Tibial nerve (tissue), 4 donors: ENCODE measurements around the gene CXCL11. TPM values are rescaled to one million over a fixed set of nuclear protein-coding genes. Genes with fewer than 3 reads are reported as not detected.
A peak's percentile ranks its signal among the peaks of the same experiment; 100 is the strongest.
"Not testable (repeated sequence)": the region's sequence is repeated elsewhere in the genome, so short reads cannot be mapped to it uniquely, and the experiment has no call there.

Experiments
- DNase-seq, 2 donors: peaks; one replicate each; pipeline ENCODE4 v3.0.0-alpha.2; 2019; ENCODE audit warnings: low spot score in 2 of 2
- H3K27ac ChIP-seq, 4 donors: fragments of 200-600 bp; sonication (generic) in 3 of 4; one replicate each; pipeline ENCODE4 v1.5.1; 2017 to 2019; ENCODE audit warnings: mild to moderate bottlenecking in 1 of 4
- H3K27me3 ChIP-seq, 2 donors: fragments of 200-600 bp; sonication (generic) in 1 of 2; one replicate each; pipeline versions ENCODE4 v1.5.1 to v1.6.0; 2017 to 2019
- H3K36me3 ChIP-seq, 3 donors: fragments of 200-600 bp; sonication (generic); one replicate each; pipeline ENCODE4 v1.5.1; 2018 to 2019
- H3K4me1 ChIP-seq, 4 donors: fragments of 200-600 bp; sonication (generic) in 3 of 4; one replicate each; pipeline ENCODE4 v1.5.1; 2017 to 2019
- H3K4me3 ChIP-seq, 4 donors: fragments of 200-600 bp; sonication (generic) in 3 of 4; one replicate each; pipeline ENCODE4 v1.5.1; 2017 to 2019; ENCODE audit warnings: mild to moderate bottlenecking in 1 of 4, moderate library complexity in 1 of 4
- H3K9me3 ChIP-seq, 4 donors: fragments of 200-600 bp; sonication (generic) in 3 of 4; one replicate each; pipeline ENCODE4 v1.5.1; 2017 to 2019
- EP300 ChIP-seq, 2 donors: sonication (generic); formaldehyde crosslinking; IDR thresholded peaks; one replicate each; pipeline ENCODE4 v1.6.1; 2017; ENCODE audit warnings: antibody characterized with exemption in 2 of 2, mild to moderate bottlenecking in 1 of 2
- POLR2A ChIP-seq, 2 donors: fragments of 450-650 bp; IDR thresholded peaks; one replicate each; pipeline ENCODE4 v1.6.1; 2017; ENCODE audit warnings: antibody characterized with exemption in 2 of 2, mild to moderate bottlenecking in 2 of 2, moderate library complexity in 2 of 2
- WGBS, 2 donors: methylation state at CpG; one replicate each; pipeline ENCODE4 v1.1.5; 2018; 5-methylcytosine and 5-hydroxymethylcytosine counted together
- total RNA-seq, 4 donors: library from RNA; depleted of rRNA; stranded (reverse); fragments of >200 nt; gene quantifications; one replicate each; pipeline ENCODE4 v1.1.0, GENCODE V29; 2016
- TF ChIP-seq, protein P1 (sequence below), 5 experiments: fragments of 200-600 bp in 3 of 5; fragments of 450-650 bp in 2 of 5; sonication (generic) in 3 of 5; IDR thresholded peaks; one replicate each; pipeline ENCODE4 v1.5.1; 2016 to 2019; ENCODE audit warnings: antibody characterized with exemption in 5 of 5, mild to moderate bottlenecking in 3 of 5, moderate library complexity in 2 of 5

Gene CXCL11
- total RNA-seq, 4 donors from 2014 or later, result not detected

DNA sequence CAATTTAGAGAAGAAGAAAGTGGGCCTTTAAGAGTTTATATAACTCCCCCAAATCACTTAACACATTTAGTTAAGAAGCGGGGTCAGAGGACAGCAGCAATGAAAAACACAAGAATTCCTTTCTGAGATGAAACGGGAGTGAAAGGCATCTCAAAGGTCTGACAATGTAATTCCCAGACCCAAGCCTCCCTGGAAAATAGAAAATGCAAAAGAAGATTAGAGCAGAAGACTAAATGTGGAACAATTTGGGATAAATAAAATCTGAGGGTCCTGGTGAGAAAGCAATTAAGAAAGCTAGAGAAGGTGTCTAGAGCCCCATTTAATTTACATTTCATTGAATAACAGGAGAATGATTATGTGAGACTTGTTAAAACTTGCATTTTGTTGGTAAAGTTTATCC is 19.6 kb upstream of the CXCL11 start:
- TF ChIP-seq, protein P1, sequence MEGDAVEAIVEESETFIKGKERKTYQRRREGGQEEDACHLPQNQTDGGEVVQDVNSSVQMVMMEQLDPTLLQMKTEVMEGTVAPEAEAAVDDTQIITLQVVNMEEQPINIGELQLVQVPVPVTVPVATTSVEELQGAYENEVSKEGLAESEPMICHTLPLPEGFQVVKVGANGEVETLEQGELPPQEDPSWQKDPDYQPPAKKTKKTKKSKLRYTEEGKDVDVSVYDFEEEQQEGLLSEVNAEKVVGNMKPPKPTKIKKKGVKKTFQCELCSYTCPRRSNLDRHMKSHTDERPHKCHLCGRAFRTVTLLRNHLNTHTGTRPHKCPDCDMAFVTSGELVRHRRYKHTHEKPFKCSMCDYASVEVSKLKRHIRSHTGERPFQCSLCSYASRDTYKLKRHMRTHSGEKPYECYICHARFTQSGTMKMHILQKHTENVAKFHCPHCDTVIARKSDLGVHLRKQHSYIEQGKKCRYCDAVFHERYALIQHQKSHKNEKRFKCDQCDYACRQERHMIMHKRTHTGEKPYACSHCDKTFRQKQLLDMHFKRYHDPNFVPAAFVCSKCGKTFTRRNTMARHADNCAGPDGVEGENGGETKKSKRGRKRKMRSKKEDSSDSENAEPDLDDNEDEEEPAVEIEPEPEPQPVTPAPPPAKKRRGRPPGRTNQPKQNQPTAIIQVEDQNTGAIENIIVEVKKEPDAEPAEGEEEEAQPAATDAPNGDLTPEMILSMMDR (IDR thresholded peaks at IDR 0.05), result no peak
- TF ChIP-seq POLR2A (IDR thresholded peaks at IDR 0.05) (no peak), EP300 (IDR thresholded peaks at IDR 0.05) (no peak)
- WGBS, 2 donors, result 19 to 24% methylated on average over 2 of the region's 2 CpGs

DNA sequence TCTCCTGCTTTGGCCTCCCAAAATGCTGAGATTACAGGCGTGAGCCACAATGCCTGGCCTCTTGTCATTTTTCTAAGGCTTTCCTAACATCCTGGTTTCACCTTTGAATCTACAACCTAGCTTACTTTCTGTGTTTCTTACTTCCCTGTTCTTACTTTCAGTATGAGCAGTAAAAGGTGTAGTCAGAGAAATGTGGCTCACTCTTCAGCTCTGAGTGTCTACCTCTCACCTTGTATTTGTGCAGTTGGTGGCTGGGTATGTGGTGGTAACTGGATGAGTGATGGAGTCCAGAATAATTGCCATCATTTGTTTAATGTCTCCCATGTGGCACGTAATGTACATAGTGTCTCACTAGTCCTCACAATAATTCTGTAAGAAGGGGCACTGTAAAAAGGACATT is 19.1 kb upstream of the CXCL11 start:
- Histone ChIP-seq H3K9me3 (no peaks in the 10 kb centered on the region), H3K27ac (peak overlapping the region in 3 of 4 donors; percentile 57 to 85 (median 62)), H3K4me3 (peak overlapping the region in 2 of 4 donors; percentile 11 to 21), H3K4me1 (peaks cover 0 to 11% (median 2%) of the 10 kb centered on the region in 4 donors), H3K36me3 (no peaks in the 10 kb centered on the region), H3K27me3 (no peaks in the 10 kb centered on the region)
- no peak for TF ChIP-seq POLR2A (IDR thresholded peaks at IDR 0.05)
- TF ChIP-seq, protein P1 (IDR thresholded peaks at IDR 0.05), result no peak
- no peak for TF ChIP-seq EP300 (IDR thresholded peaks at IDR 0.05)
- 42 to 50% methylated on average over 2 of the region's 2 CpGs for WGBS, 2 donors
- no peak for DNase-seq

More for the DNA sequence above, 19.6 kb upstream of the CXCL11 start:
- DNase-seq, result no peak
- H3K27ac ChIP-seq, result peak overlapping the region in 3 of 4 donors; percentile 57 to 85 (median 62)
- H3K4me3 ChIP-seq, result peak overlapping the region in 2 of 4 donors; percentile 11 to 21
- H3K4me1 ChIP-seq, result peaks cover 0 to 11% (median 4%) of the 10 kb centered on the region in 4 donors
- no peaks in the 10 kb centered on the region for H3K27me3 ChIP-seq
- no peaks in the 10 kb centered on the region for H3K9me3 ChIP-seq
- no peaks in the 10 kb centered on the region for H3K36me3 ChIP-seq

DNA sequence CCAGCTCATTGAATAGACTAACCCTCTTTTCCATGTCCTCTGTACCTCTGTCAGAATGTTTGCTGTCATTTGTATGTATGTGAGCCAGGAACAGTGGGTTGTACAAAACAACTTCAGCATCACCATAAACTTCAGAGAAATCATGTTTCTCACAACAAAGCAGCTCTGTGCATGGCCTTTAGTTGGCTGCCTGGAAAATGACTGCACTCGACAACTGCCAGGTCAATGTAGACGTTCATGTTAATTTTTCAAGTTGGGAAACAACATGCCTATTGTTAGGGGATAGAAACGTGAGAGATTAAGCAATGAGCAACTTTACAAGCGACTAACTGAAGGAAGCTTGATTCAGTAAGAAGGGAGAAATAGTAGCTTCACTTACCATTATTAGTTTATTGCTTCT is 17.9 kb upstream of the CXCL11 start:
- H3K27ac ChIP-seq, result peak overlapping the region; percentile 21 to 85 (median 60)
- 20 to 26% methylated on average over 4 of the region's 4 CpGs for WGBS, 2 donors
- no peaks in the 10 kb centered on the region for H3K9me3 ChIP-seq
- no peak overlapping the region for H3K4me3 ChIP-seq
- peaks cover 0 to 11% (median 2%) of the 10 kb centered on the region in 4 donors for H3K4me1 ChIP-seq
- DNase-seq, result no peak
- no peaks in the 10 kb centered on the region for H3K27me3 ChIP-seq
- TF ChIP-seq EP300 (IDR thresholded peaks at IDR 0.05), result peak; percentile 18 to 73
- TF ChIP-seq, protein P1 (IDR thresholded peaks at IDR 0.05), result no peak
- peak in 1 of 2 donors; percentile 29 for TF ChIP-seq POLR2A (IDR thresholded peaks at IDR 0.05)
- H3K36me3 ChIP-seq, result no peaks in the 10 kb centered on the region

DNA sequence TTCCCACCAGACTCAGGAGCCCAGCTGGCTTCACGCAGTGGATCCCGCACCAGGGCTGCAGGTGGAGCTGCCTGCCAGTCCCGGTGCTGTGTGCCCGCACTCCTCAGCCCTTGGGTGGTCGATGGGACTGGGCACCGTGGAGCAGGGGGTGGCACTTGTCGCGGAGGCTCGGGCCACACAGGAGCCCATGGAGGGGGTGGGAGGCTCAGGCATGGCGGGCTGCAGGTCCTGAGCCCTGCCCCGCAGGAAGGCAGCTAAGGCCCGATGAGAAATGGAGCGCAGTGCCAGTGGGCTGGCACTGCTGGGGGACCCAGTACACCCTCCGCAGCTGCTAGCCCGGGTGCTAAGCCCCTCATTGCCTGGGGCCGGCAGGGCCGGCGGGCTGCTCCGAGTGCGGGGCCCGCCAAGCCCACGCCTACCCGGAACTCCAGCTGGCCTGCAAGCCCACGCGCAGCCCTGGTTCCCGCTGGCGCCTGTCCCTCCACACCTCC is 14.7 kb upstream of the CXCL11 start:
- not testable (repeated sequence) for H3K4me3 ChIP-seq, H3K27me3 ChIP-seq, H3K27ac ChIP-seq, DNase-seq, H3K9me3 ChIP-seq, H3K4me1 ChIP-seq, H3K36me3 ChIP-seq
- WGBS, 2 donors, result 96 to 97% methylated on average over 13 to 14 of the region's 27 CpGs

DNA sequence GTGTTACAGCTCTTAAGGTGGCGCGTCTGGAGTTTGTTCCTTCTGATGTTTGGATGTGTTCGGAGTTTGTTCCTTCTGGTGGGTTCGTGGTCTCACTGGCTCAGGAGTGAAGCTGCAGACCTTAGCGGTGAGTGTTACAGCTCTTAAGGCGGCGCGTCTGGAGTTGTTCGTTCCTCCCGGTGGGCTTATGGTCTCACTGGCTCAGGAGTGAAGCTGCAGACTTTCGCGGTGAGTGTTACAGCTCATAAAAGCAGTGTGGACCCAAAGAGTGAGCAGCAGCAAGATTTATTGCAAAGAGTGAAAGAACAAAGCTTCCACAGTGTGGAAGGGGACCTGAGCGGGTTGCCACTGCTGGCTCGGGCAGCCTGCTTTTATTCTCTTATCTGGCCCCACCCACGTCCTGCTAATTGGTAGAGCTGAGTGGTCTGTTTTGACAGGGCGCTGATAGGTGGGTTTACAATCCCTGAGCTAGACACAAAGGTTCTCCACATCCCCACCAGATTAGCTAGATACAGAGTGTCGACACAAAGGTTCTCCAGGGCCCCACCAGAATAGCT is 14.1 kb upstream of the CXCL11 start:
- not testable (repeated sequence) for H3K9me3 ChIP-seq, H3K4me3 ChIP-seq, H3K4me1 ChIP-seq, DNase-seq, H3K27me3 ChIP-seq, H3K27ac ChIP-seq, H3K36me3 ChIP-seq
- 85 to 88% methylated on average over 17 of the region's 17 CpGs for WGBS, 2 donors

DNA sequence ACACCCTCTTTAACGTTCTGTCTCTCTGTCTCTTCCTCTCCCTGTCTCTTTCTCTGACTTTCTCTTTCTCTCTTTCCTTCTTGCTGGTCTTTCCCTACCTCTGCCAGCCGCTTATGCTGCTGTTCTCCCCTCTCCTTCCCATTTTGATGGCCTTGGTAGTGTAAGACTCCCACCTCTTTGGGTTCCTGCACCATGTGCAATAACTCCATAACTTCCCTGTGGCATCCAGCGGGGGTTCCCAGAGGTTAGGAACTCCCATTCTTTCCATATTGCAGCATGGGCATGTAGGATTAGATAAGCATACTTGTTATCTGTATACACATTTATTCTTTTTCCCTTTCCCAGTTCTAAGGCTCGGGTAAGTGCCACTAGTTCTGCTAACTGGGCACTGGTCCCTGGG is 8.8 kb upstream of the CXCL11 start:
- DNase-seq, H3K9me3 ChIP-seq, H3K36me3 ChIP-seq, H3K4me1 ChIP-seq, H3K27me3 ChIP-seq, H3K27ac ChIP-seq, H3K4me3 ChIP-seq: not testable (repeated sequence)
- WGBS, 2 donors, result 81 to 86% methylated on average over 4 of the region's 4 CpGs

DNA sequence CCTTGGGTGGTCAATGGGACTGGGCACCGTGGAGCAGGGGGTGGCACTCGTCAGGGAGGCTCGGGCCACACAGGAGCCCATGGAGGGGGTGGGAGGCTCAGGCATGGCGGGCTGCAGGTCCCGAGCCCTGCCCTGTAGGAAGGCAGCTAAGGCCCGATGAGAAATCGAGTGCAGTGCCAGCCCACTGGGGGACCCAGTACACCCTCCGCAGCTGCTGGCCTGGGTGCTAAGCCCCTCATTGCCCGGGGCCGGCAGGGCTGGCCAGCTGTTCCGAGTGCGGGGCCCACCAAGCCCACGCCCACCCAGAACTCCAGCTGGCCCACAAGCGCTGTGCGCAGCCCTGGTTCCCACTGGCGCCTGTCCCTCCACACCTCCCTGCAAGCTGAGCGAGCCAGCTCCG is 7.4 kb upstream of the CXCL11 start:
- not testable (repeated sequence) for H3K27me3 ChIP-seq, H3K36me3 ChIP-seq, H3K4me1 ChIP-seq, H3K27ac ChIP-seq, H3K9me3 ChIP-seq, DNase-seq, H3K4me3 ChIP-seq
- 98 to 100% methylated on average over 8 to 15 of the region's 18 CpGs for WGBS, 2 donors

DNA sequence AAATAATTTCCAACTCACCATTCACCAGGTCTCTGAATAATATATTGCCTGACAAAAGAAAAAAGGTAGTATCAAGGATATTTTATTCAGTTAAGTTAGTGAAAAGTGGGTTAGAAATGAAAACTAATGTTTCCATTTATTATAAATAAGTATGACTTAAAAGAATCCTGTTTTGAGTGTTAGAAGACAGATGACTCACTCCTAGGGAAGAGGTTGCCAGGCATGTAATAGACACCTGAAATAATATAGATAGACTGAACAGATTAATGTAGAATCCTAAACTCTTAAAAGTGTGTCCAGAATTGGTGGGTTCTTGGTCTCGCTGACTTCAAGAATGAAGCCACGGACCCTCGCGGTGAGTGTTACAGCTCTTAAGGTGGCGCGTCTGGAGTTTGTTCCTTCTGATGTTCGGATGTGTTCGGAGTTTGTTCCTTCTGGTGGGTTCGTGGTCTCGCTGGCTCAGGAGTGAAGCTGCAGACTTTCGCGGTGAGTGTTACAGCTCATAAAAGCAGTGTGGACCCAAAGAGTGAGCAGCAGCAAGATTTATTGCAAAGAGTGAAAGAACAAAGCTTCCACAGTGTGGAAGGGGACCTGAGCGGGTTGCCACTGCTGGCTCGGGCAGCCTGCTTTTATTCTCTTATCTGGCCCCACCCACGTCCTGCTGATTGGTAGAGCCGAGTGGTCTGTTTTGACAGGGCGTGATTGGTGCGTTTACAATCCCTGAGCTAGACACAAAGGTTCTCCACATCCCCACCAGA is 6.5 kb upstream of the CXCL11 start:
- 80 to 84% methylated on average over 14 to 17 of the region's 18 CpGs for whole genome bisulfite sequencing, 2 donors
- H3K27me3 ChIP-seq, DNase-seq, H3K27ac ChIP-seq, H3K9me3 ChIP-seq, H3K36me3 ChIP-seq, H3K4me1 ChIP-seq, H3K4me3 ChIP-seq: not testable (repeated sequence)
